HL-60/S4 treated with phorbol 12-myristate 13-acetate at 8.2 ng/mL for 4 days and 3 days (cell line): ENCODE measurements around the gene PET117.
"Not testable (repeated sequence)": the region's sequence is repeated elsewhere in the genome, so short reads cannot be mapped to it uniquely, and the experiment has no call there.

Experiments
- in situ Hi-C: fragments of 300-500 bp; cut with MboI; formaldehyde crosslinking; loops from 2 replicates; pipeline ENCODE4 v1.15.0; 2022; ENCODE audit warnings: low sequenced_read_pairs

The PET117 gene, protein sequence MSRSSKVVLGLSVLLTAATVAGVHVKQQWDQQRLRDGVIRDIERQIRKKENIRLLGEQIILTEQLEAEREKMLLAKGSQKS

DNA sequence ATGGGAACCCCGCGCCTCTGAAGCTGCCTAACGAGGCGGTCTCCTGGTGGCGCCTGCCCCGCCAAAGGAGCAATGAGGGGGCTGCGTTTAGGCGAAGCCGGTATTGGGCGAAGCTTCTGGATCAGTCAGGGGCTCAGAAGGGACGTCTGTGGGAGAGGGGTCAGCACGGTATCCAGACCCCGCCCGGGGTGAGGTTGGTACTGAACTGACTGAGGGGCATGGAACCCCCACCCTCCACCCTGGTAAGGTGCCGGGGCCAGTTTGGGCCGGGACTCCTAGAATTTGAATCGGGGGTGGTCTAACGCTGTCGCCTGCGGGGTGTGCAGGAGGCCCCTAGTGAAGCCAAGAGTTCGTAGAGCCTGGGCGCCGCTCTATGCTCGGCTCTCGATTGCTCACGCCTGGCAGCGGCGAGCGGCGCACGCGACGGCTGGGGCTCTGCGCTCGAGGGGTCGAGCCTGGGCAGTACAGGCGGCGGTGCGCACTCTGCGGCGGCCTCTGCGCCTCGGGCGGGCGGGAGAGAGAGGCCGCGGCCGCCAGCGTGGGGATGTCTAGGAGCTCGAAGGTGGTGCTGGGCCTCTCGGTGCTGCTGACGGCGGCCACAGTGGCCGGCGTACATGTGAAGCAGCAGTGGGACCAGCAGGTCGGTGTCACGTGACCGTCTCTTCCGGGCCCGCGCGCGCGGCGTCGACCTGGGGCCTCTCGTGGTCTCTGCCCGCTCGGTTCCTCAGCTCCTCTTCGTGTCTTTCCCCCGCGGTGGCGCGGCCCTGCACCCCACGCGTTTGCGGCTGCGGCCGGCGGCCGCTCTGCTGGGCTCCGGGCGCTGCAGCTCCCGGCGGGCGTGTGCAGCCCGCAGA is at the start of gene PET117, which contains the start of gene KAT14:
Gene PET117 (plus strand): TSS at position 452 of the 854 bp plus-strand sequence. CDS start 93 bp downstream, at position 545.
Gene KAT14 (plus strand): TSS at position 452 of the 854 bp plus-strand sequence. CDS start 4,798 bp downstream, outside the sequence.
- in situ Hi-C loops, result no loop called here

DNA sequence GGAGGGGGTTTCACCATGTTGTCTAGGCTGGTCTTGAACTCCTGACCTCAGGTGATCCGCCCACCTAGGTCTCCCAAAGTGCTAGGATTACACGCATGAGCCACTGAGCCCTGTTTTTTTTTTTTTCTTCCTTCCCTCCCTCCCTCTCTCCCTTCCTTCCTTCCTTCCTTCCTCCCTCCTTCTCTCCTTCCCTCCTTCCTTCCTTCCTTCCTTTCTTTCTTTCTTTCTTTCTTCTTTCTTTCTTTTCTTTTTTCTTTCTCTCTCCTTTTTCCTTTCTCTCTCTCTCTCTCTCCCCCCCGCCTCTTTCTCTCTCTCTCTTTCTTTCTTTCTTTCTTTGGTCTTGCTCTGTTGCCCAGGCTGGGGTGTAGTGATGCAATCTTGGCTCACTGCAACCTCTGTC is 49.4 kb upstream of the PET117 start:
- in situ Hi-C loops, result not testable (repeated sequence)

DNA sequence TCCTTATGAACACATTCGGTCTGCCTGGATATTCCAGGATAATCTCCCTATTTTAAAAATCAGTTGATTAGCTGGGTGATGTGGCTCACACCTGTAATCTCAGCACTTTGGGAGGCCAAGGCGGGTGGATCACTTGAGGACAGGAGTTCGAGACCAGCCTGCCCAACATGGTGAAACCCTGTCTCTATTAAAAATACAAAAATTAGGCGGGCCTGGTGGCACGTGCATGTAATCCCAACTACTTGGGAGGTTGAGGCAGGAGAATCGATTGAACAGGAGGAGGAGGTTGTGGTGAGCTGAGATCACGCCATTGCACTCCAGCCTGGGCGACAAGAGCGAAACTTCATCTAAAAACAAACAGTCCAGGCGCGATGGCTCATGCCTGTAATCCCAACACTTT is 48.8 kb upstream of the PET117 start:
- in situ Hi-C loops, result not testable (repeated sequence)

DNA sequence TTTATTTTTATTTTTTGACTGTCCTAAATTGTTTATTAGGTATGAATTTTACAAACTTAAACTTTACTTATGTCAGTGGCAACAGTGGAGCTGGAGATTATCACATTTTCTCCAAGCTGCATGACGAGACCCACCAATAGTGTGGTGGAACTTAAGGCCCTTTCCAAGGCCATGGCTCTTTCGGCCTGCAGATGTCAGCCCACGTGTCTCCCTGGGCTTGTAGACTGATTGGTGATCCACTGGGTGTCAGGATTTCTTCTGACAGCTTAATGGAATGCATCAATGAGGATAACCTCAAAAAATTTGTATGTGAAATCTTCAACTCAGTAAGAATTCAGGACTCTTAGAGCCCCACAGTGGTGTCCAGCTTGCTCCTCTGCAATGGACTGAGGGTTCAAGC is 47.6 kb upstream of the PET117 start:
- in situ Hi-C loops, result no loop called here

DNA sequence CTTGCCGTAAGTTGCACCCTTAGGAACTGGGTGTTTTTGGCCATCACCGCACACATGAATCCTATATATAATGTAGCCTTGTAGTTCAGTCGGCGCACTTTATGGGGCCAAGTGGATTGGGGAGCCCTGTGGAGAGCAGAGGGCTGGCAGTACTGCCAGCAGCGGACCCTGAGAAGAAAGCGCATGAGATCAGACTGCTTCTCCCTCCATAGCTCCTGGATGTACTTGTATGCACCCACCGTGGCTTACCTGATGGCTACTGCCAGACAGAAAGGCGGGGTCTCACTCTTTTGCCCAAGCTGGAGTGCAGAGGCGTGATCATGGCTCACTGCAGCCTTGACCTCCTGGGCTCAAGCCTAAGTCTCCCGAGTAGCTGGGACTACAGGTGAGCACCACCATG is 47.2 kb upstream of the PET117 start:
- in situ Hi-C loops, result no loop called here

DNA sequence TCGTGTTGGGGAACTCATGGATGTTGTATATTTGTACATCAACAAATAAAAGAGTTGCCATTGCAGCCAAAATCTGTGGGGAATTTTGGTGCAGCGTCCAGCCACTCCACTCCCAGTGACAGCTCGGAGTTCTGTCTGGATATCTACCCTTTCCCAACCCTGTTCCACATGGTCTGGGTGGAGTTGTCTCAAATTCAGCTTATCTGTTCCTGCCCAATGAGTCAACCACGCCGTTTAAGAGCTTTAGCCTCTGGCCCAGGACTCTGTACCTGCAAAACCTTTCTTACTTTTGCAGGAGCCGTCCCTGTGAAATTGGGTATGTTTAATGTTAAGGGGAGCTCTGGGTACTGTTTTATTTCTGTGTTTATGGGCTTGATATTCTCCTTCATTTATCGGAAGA is 46.0 kb upstream of the PET117 start:
- in situ Hi-C loops, result no loop called here

DNA sequence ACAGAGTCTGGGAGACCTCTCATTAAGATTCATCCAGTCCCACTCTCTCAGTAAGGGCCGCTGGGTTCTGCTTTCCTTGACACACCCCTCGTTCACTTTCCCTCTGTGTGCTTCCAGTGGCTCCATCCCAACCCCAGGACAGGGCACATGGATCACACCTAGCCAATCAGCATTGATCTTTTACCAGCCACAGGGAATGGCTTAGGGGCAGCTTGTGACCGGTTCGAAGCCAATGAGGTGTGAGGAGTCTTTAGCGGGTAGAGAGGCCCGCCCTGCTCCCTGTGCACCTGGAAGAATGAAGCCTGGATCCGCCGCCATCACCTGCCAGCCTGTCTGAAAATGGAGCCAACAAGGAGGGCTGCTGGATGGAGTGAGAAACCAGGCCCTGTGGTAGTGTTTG is 44.8 kb upstream of the PET117 start:
- in situ Hi-C loops, result no loop called here

DNA sequence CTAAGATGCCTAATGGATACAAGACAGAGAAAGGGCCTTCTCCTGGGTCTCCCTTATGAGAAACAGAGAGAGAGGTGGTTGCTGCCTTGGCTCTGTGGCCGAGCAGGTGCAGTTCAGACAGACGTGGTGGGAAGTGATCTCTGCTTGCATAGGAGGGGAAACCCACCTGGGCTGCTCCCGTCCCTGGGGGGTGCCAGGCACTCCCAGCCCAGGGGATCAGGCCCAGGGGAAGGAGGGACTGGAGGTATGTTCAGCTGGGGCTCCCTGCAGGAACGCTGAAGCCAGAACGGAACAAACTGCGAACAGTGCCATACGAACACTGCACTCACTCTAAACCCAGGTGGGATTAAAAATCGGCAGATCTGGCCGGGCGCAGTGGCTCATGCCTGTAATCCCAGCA is 44.3 kb upstream of the PET117 start:
- in situ Hi-C loops, result no loop called here

DNA sequence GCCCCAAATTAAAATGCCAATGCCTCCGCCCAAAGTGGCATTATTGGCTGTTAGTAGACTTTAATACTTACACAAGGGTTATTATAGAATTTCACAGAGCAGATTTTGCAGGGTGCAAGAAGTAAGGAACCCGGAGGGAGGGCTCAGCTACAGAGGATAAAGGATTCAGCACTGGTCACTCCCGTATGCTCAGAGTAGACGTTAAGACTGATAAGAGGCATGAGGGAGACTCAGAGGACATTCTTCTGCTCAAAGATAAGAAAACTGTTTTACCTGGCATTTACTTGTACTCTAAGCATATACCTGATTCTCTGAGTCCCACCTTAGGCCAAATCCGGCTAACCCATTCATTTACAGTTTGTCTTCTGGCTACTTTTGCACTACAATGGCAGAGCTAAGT is 43.5 kb upstream of the PET117 start:
- in situ Hi-C loops, result no loop called here

DNA sequence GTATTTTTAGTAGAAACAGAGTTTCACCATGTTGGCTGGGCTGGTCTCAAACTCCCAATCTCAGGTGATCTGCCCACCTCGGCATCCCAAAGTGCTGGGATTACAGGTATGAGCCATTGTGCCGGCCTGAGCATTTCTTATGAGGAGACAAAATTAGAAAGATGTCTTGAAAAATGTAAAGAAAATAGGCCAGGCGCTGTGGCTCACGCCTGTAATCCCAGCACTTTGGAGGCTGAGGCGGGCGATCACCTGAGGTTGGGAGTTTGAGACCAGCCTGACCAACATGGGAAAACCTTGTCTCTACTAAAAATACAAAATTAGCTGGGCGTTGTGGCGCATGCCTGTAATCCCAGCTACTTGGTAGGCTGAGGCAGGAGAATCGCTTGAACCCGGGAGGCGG is 37.1 kb upstream of the PET117 start:
- in situ Hi-C loops, result not testable (repeated sequence)

DNA sequence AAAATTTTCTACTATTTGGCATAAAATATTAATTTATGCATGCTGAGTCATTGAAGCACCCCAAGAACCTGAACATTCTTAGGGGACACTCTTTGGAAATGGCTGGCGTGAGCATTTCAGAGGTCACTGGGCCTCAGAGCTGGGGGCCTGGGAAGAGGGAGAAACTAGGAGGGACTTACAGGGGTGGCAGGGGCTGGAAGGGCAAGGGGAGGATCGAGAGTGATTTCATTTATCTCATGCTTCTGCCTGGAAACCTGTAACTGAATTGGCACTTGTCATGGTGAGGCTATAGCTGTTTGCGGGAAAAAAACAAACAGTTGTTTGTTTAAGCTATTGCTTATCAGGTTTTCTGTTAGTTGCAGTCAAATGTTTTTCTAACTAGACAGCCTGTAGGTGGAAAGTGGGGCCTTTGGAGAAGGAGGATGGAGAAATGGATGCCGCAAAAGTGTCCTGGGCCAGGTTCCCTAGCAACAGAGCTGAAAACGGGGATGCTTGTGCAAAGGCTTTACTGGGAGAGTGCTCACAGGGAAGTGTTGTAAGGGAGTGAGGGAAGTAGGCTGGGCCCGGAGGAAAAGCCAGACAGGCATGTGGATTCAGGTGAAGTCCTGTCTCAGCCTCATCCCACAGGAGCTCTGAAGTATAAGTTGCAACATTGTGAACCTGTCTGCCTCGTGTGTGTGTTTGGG is 36.4 kb upstream of the PET117 start:
- in situ Hi-C loops, result no loop called here

DNA sequence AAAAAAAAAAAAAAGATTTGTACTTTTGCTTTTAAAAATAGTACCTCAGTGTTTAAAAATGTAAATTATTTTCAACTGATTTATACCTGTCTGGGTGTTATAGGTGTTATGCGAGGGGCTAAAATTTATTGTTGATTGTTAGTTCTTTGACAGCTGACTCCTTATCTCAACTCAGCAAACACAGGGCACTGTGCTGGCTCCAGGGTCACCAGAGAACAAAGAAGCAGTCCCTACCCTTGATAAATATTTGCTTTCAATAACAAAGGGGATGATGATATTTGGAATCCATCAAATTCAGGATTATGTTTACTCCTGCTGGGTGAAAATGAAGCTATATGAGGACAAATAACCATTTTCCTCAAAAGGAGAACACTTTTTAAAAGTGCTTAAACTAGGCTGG is 34.2 kb upstream of the PET117 start:
- in situ Hi-C loops, result no loop called here

DNA sequence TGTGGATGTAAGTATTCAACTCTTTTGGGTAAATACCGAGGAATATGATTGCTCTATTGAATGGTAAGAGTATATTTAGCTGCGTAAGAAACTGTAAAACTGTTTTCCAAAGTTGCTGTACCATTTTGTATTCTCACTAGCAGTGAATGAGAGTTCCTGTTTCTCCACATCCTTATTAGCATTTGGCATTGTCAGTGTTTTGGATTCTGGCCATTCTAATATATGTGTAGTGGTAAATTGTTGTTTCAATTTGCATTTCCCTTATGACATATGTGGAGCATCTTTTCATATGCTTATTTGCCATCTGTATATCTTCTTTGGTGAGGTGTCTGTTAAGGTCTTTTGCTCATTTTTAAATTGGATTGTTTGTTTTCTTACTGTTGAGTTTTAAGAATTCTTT is 29.3 kb upstream of the PET117 start:
- in situ Hi-C loops, result no loop called here

DNA sequence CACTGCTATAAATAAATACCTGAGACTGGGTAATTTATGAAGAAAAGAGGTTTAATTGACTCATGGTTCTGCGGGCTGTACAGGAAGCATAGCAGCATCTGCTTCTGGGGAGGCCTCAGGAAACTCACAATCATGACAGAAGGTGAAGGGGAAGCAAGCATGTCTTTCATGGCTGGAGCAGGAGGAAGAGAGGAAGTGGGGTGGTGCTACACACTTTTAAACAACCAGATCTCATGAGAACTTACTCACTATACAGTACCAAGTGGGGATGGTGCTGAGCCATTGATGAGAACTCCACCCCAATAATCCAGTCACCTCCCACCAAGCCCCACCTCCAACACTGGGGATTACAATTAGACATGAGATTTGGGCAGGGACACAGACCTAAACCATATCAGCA is 9.1 kb upstream of the PET117 start:
- in situ Hi-C loops, result not testable (repeated sequence)

DNA sequence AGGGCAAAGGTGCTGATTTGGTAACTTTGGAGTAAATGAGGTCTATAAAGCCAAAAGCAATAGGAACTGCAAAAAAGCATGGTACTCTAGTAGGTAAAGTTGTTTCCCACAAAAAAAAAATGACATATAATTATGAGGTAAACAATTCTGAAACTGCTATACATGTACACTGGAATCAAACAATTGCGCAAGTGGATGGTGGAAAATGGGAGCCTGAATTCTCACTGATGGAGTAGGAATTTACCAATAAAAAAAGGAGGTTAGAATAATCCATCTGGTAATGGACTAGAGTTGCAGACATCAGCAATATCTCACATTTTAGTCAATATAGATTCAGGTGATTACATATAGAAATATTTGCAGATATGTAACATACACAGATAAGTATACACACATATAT is 5.0 kb upstream of the PET117 start:
- in situ Hi-C loops, result no loop called here

DNA sequence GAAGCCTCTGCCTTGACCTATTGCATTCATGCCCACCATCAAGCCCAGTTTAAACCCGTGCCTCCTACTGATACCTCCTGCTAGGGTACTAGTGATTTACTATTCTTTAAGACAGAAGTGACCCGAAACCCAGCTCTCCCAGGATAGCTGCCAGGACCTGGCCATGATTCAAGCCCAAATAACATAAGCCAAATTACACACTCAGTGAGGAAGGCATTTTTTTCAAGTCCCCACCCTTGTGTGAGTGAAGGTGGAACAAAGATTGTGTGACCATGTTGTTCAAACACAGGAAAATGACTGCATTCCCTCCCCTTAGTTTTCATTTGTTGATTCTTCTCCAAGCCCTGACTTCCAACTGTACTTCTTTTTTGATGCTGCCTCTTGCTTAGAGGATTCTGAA is 3.7 kb upstream of the PET117 start:
- in situ Hi-C loops, result no loop called here

DNA sequence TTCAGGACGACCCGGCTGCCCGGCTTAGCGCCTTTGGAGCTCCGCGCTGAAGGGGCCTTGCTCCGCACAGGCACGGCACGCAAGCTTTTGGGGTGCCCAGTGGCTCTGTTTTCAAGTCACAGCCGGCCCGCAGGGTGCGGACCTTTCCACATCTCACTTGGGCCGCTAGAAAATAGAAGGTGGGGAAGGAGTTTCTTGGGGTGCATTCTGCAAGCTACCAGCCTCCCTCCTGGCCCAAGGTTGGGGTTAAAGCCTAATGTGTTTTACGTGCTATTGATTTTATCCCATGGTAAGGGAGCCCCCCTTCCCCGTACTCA is 561 bp downstream of the PET117 start:
- in situ Hi-C loops, result no loop called here

DNA sequence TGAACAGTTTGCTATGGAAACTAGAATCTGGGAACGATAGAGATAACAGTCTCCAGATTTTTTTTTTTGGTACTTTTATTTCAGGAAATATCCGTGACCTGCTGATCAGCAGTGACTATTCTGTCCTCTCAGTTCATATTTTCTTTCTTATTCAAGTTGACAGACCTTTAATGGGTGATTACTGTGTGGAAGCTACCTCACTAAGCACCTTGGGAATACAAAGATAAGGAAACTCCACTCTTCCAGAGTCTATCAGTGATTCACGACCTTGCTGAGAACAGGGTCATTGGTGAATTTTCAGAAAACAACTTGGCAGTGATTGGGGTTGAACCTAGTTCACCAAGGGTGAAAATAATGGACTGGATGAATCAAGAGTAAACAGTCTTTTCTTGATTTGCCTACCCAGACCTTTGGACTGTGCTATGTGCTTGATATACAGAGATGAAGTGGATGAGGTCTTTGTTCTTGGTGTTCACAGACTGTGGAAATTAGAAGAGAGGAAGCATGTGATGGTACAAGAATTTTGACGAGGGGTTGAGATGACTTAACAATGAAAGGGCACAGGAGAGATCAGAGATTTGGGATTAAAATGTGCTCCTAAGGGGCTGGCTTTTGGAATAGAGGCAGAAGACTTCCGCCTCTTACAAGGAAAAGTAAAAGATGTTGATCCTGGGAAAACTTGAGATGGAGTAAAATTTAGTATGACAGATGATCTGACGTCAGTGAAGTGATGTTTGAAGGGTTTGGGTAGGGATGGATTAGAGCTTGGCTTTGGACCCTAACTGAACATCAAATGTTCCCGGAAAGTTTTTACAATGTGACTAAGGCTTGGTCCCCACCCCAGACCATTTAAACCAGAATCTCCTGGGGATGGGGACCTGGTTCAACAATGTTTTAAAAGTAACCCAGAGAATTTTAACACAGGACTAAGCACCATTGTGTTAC is 1.2 kb downstream of the PET117 start:
- in situ Hi-C loops, result no loop called here

DNA sequence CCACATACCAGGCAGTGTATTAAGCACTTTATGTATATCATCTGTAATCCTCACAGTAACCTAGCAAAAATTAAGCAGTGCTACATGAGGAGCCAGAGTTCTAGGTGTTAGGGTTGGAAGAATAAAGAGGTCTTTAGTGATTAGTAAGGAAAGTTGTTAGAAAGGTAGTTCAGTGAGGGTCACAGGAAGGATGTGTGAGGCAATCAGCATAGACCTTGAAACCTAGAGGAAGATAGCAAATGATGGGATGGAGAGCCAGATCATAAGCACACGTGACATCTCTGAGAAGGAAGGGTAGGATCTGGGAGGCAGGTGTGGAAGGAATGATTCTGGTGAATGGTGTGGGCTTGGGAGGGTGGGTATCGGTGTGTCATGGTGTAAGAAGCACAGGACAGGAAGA is 2.2 kb downstream of the PET117 start:
- in situ Hi-C loops, result no loop called here

DNA sequence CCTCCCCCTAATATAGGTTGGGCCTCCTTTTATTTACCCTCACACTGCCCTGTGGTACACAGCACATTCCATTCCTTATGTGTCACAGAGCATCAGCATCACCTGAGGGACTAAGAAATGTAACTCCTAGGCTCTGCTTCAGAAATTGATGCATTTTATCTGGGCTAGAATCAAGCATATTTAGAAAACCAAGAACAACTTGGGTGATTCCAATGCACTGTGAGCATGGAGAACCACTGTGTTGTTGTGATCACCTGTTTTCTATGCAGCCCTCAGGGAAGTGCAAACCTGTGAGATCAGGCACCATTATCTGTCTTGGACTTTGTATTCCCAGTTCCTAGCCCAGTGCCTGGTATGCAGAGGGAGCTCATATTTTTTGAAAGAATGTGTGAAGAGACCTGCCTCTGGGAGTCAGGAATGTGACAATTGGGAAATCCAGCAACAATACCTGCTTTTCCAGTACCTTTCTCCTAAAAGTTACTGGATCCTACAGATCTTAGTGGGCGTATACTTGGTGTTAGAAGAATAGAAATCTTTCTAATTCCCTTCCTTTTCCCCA is 7.0 kb downstream of the PET117 start:
- in situ Hi-C loops, result no loop called here

DNA sequence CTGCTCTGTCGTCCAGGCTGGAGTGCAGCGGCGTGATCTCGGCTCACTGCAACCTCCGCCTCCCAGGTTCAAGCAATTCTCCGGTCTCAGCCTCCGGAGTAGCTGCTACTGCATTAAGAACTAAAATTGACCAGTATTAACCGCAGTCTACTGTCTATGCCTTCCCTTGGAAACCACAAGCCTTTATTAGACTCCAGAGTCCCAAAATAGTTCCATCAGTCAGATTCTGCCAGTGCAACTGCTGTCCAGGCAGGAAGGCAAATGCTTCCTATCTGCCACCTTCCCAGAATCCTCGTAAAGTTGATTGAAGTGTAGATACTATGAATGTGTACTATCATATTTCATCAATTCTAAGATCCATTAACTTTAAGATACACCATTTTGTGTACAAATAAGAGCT is 16.7 kb downstream of the PET117 start:
- in situ Hi-C loops, result no loop called here
